NOMO-1 treated with DMSO at 0.1 percent for 48 hours (cell line): ENCODE data around the gene CLEC20A.

Source experiments
- DNase-seq: peaks from one replicate; lab custom pipeline; 2025; ENCODE audit not compliant: unreplicated experiment; lab: John Stamatoyannopoulos, UW

CLEC20A gene

DNA sequence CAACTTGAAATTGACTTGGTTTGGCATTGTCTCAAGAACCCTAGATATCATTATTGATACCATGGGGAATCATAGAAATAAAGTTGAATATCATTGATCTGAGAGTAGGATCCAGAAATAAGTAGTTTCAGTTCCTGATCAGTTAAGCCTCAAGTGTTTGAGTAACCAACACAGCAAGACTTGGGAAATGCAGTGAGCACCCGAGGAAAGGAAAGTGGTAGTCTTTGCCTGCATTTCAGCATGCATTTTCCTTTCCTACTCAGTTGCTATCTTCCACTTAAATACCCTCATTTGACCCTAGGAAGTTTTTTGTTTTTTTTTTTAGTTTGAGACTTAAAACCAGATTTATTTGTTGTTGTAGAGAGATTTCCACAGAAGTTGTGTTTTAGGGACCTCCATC, 18.9 kb downstream of the CLEC20A start:
- DNase-seq = peak; percentile 38

DNA sequence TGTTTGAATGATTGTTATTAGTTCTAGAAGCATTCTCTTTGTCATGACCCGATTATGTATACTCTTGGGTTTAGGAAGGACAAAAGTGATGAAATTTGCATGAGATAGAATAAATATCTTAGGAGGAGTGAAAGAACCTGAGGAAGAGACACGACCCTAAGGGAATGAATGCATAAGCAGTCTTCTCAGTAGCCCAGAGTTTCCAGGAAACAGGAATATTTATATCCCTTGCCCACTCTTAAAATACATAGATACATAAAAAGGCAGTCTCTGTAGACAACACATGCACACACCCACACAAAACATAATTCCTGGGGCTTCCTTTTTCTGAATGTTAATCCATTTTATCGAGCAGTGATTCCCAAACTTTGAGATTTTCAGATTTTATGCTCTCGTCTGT, 19.4 kb downstream of the CLEC20A start:
- no peak for DNase-seq

DNA sequence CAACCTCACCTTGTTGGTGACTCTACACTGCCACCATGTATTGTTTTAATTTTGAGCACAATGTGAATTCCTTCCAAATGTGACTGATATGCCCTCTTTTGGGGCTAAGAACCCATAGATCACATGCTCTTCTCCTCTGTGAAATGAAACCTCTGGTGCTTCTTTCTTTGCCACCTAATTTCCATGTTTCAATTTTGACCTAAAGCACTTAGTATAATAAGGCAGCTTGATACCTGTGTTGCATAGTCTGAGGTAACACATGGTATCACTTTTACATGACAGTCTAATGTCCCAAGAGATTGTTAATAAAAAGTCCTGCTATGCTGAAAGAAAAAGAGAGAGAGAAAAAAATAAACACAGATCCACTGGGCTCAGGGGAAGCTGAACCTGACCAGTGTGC, 24.2 kb downstream of the CLEC20A start:
- DNase-seq = no peak

DNA sequence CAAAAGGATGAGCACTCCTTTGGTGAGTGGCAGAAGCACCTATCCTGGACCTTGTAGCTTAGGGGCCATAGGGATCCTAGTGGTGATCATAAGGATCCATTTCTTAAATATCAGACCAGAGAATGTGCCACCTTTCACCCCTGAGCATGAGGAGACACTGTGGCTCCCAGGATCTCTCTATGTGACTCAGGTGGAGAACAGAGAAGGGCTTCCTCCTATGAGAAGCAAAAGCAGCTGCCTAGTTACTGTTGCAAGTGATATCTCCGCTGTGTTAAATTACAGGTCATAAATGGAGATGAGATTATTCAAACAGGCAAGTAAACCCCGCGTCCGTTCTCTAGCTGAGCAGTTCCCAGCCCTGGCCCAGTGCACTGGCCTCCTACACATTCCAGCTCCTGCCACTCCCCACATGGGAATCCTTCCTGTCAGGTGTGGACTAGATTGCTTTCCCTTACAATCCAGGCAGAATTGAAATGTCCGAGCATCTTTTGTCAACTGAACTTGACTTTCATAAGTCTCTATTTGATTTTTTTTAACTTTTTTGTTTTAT, 26.3 kb downstream of the CLEC20A start:
- no peak for DNase-seq

DNA sequence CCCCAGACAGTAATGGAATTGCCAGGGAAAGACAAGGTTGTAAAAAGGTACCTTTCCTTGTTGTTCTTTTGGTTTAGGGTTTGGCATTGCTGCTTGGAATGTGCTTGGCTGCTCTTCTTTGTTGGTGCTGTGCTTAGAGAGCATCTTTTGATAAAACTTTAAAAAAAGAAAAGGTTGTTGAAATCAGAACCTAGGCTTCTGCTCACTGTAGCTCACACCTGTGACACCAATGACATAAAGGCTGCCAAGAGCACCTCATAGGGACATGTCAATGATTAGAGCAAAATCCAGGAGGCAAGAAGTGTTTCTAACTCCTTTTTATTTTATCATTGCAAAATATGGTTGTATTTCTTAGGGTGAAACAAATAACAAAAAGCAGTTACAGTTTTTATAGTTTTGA, 28.9 kb downstream of the CLEC20A start:
- no peak for DNase-seq

DNA sequence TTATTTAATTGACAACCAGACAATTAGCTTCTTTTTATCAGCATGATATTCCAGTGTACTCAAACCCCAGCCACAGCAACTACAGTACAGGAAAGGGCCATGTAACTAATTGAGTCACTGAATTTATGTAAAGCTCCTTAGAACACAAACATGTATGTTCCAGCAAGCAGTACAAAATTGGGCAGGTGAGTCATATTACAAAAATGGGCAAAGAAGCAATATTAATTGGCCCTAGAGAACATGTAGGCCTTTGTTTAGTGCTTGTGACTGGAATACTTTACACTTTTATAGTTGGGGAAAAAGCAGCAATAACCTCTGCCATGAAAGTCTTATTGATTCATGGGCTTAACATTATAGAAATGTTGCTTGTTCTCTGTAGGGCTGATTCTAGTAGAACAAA, 31.8 kb downstream of the CLEC20A start:
- no peak for DNase-seq

DNA sequence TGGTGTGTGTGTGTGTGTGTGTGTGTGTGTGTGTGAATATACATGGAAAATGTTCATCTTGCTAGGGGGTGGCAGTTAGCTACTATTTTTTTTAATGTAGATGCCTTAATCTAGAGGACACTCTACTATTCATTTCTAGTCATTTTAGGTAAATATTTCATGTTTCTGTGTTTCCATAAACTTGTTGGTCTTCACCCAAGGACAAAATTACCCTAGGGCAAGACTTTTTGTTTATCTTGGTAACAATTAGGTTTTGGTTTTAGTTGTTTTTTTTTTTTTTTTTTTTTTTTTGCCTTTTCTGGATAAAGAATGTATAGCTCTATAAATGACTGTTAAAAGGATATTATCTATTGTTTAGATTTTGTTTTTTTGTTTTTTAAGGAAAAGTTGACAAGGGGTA, 32.2 kb downstream of the CLEC20A start:
- no peak for DNase-seq

DNA sequence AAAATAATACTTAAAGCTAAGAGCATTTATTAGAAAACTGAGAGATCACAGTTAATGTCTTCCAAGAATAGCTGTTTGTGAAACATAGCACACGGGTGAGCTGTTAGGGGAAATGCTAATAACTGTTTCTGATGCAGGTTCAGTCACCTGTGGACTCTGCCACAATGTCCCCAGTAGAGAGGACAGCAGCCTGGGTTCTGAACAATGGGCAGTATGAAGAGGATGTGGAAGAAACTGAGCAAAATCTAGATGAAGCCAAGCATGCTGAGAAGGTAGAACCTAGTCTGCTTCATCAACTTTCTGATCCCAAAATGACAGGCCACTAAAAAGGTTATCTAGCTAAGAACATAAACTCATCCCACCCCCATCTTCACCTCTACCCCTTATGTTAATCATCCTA, 32.6 kb downstream of the CLEC20A start:
- DNase-seq = no peak

DNA sequence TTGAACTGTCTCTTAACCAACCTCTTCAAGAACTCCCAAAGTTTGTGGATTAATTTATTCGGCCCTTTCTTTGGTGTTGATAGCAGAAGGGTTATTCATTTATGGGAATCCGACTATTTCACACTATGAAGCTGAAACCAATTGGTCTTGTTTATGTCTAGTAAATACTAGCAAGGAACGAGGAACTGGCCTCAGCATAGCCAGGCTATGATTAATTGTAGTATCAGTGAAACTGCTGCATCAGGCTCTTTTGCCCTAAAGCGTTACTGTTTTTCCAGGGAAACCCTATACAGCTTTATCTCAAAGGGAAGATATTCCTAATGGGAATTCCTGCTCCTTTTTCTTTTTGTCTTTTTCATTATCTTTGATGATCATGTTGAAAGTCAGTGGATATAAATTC, 35.1 kb downstream of the CLEC20A start:
- no peak for DNase-seq

DNA sequence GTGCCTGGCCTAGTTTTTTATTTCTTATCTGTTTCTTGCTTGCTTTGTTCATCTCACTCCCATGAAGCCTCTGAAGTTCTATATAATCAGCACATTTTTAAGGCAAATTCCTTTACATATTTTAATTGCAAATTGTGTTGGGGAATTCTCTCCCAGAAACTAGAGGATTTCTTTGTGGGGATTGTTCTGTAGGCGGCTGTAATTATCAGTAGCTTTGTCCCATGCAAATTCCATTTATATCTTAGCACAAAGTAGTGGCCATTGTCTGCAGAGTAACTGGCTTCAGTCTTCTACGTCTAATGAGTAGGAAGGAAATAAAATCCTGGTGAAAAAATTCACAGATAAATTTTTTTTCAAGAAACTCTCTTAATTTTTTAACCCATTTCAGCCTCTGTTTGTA, 35.7 kb downstream of the CLEC20A start:
- DNase-seq = no peak

DNA sequence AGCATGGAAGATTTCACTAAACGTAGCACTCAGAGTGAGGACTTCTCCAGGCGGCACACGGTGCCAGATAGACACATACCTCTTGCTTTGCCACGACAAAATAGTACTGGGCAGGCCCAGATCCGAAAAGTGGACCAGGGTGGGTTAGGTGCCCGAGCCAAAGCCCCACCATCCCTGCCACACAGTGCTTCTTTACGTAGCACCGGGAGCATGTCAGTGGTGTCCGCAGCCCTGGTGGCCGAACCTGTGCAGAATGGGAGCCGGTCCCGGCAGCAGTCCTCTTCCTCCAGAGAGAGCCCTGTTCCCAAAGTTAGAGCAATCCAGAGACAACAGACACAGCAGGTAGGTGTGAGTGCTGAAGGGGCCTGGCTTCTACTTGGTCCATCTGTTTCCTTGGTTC, 38.6 kb downstream of the CLEC20A start:
- DNase-seq = no peak

DNA sequence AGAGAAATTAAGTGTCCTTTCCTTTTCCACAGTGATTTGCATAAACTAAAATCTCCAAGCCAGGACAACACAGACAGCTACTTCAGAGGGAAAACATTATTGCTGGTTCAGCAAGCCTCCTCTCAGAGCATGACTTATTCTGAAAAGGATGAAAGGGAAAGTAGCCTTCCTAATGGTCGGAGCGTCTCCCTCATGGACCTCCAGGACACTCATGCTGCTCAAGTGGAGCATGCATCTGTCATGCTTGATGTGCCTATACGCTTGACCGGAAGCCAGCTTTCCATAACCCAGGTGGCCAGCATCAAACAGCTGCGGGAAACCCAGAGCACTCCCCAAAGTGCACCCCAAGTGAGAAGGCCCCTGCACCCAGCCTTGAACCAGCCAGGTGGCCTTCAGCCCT, 39.1 kb downstream of the CLEC20A start:
- no peak for DNase-seq

DNA sequence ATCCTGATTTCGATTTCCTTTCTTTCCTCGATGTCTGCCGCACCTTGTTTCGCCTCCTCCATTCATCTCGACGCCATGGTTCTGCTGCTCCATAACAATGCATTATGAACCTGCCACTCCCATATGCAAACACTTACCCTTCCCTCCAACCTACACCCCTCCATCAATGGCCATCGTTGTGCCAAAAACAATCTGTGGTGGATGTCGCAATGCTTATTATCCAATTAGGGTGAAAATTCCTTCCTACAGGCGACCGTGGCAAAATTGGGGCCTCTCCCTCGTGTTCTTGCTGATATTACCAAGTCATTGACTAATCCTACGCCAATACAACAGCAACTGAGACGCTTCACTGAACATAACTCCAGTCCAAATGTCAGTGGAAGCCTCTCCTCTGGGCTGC, 40.3 kb downstream of the CLEC20A start:
- DNase-seq = no peak

DNA sequence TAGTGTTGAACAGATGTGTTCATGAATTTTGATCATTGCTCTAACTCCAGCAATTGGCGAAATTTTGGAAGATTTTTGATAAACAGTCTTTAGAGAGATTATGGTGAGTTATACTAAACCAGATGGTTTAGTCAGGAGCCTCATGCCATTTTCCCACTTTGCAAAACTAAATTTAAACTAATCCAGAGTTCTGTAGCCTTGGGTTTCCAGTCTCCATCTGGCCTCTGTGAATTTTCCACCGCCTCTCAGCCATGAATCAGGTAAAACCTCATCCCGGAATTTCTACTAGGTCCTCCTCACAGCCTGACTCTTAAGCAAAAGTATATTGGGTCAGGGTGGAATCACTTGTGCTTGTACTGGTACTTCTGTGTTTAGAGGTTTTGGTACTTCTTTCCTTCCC, 44.8 kb downstream of the CLEC20A start:
- DNase-seq = no peak

DNA sequence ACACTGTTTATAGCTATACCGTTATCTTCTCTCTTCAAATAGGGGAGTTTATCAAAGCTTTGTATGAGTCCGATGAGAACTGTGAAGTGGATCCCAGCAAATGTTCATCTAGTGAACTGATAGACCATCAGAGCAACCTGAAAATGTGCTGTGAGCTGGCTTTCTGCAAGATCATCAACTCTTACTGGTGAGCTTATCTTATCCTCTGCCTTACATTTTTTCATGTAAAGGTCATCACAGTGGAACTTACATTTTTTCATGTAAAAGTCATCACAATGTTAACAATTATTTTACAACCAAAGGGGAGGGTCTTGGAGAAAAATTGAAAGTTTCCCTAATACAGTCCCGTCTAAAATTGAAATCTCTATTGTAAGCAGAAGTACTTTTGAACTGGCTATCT, 45.2 kb downstream of the CLEC20A start:
- DNase-seq = no peak

DNA sequence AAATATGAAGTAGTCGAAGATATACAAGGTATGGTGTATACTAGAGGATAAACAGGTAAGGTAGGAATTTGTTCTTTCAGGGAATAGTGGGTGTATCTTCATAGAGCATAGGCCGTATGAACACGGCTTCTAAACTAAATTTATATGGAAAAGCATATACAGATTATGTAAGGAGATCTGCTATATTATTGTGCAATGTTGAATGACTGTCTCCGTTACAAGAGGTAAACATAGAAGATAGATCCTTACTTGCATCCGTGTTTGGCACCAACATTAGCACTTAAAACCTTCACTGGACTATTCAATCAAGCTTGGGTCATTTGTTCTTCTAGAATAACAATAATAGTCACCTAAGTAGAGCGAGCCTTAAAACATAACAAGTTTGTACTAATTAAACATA, 45.9 kb downstream of the CLEC20A start:
- DNase-seq = no peak

DNA sequence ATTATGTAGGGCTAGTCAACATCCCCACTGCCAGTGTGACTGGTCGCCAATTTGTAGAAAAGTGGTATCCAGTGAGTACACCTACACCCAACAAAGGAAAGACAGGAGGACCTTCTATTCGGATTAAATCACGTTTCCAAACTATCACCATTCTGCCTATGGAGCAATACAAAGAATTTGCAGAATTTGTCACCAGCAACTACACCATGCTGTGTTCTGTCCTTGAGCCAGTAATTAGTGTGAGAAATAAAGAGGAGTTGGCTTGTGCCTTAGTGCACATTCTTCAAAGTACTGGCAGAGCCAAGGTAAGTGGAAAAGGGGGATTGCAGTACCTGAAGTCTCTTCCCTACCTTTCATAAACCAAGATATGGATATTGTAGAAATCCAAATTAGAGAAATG, 53.8 kb downstream of the CLEC20A start:
- no peak for DNase-seq

DNA sequence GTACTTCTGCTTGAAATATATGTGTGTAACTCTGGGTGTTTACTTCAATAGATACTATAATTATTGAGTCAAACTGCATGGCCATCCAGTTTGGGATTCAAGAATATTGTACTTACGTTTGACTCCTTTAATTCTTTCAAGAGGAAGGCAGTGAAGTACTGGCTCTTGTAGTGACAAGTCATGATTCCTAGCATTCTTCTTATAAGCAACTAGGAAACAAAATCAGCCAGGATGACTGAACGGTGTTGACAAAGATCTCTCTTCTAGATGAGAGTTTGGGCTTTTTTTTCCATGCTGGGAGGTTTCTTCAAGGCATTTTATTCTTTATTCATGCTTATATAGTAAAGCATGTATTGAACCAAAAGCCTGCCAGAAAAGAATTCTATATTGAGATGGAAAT, 58.3 kb downstream of the CLEC20A start:
- no peak for DNase-seq

DNA sequence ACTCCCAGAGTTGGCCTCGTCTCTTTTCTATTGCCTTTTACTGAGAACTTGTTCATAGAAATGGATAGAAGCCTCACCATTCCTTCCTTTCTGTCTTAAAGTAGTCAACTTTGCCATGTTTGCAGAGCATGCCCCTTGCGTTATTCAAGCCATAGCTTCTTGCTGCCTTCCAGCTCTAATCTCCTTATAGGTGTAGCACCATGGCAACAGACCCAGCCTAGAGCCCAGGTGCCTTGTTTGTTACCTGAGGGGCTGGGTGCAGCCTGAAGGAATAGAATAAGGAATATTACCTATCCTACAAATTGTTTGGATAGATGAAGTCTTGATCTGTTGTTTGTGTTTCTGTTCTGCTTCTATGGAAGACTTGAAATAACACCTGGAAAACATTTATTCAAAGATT, 59.9 kb downstream of the CLEC20A start:
- DNase-seq = no peak

DNA sequence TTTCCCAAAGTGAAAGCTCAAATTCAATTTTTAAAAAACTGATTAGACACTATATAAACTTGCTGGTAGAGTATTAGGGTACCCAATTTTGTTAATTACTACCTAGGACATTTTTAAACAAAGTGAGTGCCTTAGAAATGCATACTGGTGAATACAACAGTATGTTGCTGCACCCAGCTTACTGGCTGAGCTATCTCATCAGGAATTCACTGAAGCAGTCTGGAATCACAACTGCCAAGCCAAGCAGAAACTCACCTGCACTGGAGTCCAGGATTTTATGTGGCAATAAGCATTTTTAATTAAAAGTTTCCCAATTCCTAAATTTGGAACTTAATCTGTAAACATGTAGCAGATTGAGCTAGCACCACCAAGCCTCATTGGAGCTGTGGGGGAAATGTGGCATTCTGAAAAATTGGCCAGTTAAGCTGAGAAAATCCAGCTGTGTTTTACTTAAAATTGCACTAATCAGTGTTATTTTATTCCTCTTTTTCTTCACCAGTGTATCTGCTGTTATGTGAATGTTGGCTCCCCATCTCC, 61.8 kb downstream of the CLEC20A start:
- DNase-seq = no peak

DNA sequence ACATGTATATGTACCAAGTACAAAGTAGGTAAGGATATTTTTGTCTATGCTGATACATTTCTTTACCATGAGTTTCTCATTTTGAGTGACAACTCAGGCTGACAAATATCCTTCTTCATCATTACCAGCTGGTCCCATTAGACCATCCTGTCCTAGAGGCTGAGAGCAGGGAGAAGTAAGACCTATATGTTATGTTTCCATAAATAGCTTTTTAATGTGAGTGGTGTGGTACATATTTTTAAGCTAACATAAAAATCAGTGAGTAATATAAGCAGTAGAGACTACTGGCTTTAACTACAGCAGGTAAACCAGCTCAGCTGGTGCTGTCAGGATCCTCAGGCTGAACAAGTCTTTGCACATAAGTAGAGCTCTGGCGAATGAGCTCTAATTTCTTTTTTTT, 62.4 kb downstream of the CLEC20A start:
- DNase-seq = no peak
